ENCODE measurements around the gene KDELR1. TPM values are rescaled to one million over a fixed set of nuclear protein-coding genes. Genes with fewer than 3 reads are reported as not detected.

Gene KDELR1
- total and polyA plus RNA-seq, 4 donors, result 101 to 156 (median 125) TPM

DNA sequence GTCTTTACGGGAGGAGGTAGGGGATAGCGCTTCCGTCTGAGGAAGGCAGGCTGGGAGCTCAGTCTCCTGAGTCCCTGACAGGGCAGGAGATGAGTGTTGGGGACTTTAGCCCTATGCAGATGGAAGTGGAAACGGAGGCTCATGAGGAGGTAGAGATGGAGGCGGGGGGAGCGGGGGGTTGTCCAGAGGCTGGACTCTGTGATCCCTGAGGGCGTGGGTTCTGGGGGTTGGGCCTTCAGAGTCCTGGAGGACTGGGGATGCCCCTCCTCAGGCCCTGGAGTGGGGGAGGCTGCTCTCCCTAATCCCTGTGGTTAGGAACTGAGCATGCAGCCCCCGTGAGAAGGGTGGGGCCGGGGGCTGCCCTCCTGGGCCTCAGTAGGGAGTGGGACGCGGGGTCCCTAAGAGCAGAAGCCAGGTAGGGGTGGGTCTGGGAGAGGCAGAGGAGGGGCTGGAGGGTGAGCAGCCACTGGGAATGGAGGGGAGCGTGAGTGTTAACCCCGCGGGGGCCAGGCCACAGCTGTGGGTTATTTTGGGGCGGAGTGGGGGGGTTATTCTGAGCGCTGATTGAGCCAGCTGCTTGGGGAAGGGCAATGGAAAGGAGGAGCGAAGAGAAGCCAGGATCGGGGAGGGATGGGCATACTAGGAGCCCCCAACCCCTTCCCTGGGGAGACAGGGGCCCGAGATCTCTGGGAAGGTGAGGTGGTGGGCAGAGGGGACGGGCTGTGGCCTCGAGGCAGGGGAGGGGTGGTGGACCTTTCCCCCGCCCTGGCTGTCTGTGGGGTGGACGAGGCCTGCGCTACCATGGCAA lies 4.9 kb upstream of the KDELR1 start:
- Histone ChIP-seq H3K4me1 (ENCODE audit: control insufficient read depth in 5 of 5, insufficient read depth in 5 of 5, low read length in 5 of 5) (peaks cover 0 to 18% (median 9%) of the 10 kb centered on the region in 5 donors), H3K27ac (ENCODE audit: low read depth in 1 of 2, low read length in 1 of 2) (no peak overlapping the region), H3K9me3 (ENCODE audit: control insufficient read depth in 4 of 4, insufficient read depth in 3 of 4, low read length in 3 of 4) (peaks cover 0 to 2% (median 0%) of the 10 kb centered on the region in 4 donors), H3K4me3 (no peak overlapping the region), H3K36me3 (ENCODE audit: control insufficient read depth in 4 of 4, insufficient read depth in 4 of 4, low read length in 4 of 4) (no peaks in the 10 kb centered on the region), H3K27me3 (ENCODE audit: control insufficient read depth in 3 of 3, insufficient read depth in 3 of 3, low read length in 2 of 3) (peaks cover 0 to 49% (median 36%) of the 10 kb centered on the region in 3 donors), H3K9ac (ENCODE audit: insufficient read depth in 1 of 2, low read length in 2 of 2) (no peak overlapping the region)
- DNase-seq (no peak), ATAC-seq (ENCODE audit: insufficient read depth, low FRiP score) (no peak)
- TF ChIP-seq CTCF (IDR thresholded peaks at IDR 0.05; ENCODE audit: control extremely low read depth, extremely low read depth), result no peak
- 56 to 58% methylated on average over 22 to 24 of the region's 24 CpGs for WGBS, 2 donors

DNA sequence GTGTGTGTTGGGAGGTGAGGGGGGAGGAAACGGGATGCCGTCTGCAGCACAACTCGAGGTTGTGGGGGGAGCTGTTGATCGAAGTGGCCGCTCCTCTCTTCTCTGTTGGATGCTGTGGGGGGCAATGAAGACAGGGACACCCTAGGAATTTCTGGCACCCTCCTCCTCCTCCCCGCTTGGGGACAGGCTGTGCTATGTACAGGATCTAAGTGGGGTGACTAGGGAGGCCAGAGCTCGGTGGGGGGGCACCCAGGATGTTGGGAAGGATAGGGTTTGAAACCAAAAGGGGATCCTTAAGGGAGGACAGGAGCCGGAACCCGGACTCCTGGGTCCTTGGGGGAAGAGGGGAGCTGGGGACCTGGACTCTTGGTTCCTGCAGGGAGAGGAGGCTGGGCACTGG lies 4.1 kb upstream of the KDELR1 start:
- 27 to 32% methylated on average over 8 to 9 of the region's 9 CpGs for WGBS, 2 donors
- H3K36me3 ChIP-seq (ENCODE audit: control insufficient read depth in 4 of 4, insufficient read depth in 4 of 4, low read length in 4 of 4), result peaks cover 0 to 4% (median 0%) of the 10 kb centered on the region in 4 donors
- no peak overlapping the region for H3K27ac ChIP-seq (ENCODE audit: low read depth in 1 of 2, low read length in 1 of 2)
- peaks cover 0 to 18% (median 9%) of the 10 kb centered on the region in 5 donors for H3K4me1 ChIP-seq (ENCODE audit: control insufficient read depth in 5 of 5, insufficient read depth in 5 of 5, low read length in 5 of 5)
- no peak for ATAC-seq (ENCODE audit: insufficient read depth, low FRiP score)
- no peak overlapping the region for H3K4me3 ChIP-seq
- no peak for TF ChIP-seq CTCF (IDR thresholded peaks at IDR 0.05; ENCODE audit: control extremely low read depth, extremely low read depth)
- H3K27me3 ChIP-seq (ENCODE audit: control insufficient read depth in 3 of 3, insufficient read depth in 3 of 3, low read length in 2 of 3), result peaks cover 0 to 49% (median 36%) of the 10 kb centered on the region in 3 donors
- no peak overlapping the region for H3K9ac ChIP-seq (ENCODE audit: insufficient read depth in 1 of 2, low read length in 2 of 2)
- peaks cover 0 to 2% (median 0%) of the 10 kb centered on the region in 4 donors for H3K9me3 ChIP-seq (ENCODE audit: control insufficient read depth in 4 of 4, insufficient read depth in 3 of 4, low read length in 3 of 4)
- no peak for DNase-seq

GRCh38 chr19:48395170-48395455 lies 3.8 kb upstream of the KDELR1 start:
- peaks cover 0 to 18% (median 9%) of the 10 kb centered on the region in 5 donors for H3K4me1 ChIP-seq (ENCODE audit: control insufficient read depth in 5 of 5, insufficient read depth in 5 of 5, low read length in 5 of 5)
- H3K4me3 ChIP-seq, result no peak overlapping the region
- no peak overlapping the region for H3K9ac ChIP-seq (ENCODE audit: insufficient read depth in 1 of 2, low read length in 2 of 2)
- peaks cover 0 to 4% (median 0%) of the 10 kb centered on the region in 4 donors for H3K36me3 ChIP-seq (ENCODE audit: control insufficient read depth in 4 of 4, insufficient read depth in 4 of 4, low read length in 4 of 4)
- no peak overlapping the region for H3K27ac ChIP-seq (ENCODE audit: low read depth in 1 of 2, low read length in 1 of 2)
- peaks cover 0 to 49% (median 36%) of the 10 kb centered on the region in 3 donors for H3K27me3 ChIP-seq (ENCODE audit: control insufficient read depth in 3 of 3, insufficient read depth in 3 of 3, low read length in 2 of 3)
- no peak for DNase-seq
- no peak for TF ChIP-seq CTCF (IDR thresholded peaks at IDR 0.05; ENCODE audit: control extremely low read depth, extremely low read depth)
- H3K9me3 ChIP-seq (ENCODE audit: control insufficient read depth in 4 of 4, insufficient read depth in 3 of 4, low read length in 3 of 4), result peaks cover 0 to 2% (median 0%) of the 10 kb centered on the region in 4 donors
- 14 to 15% methylated on average over 6 of the region's 6 CpGs for WGBS, 2 donors
- ATAC-seq (ENCODE audit: insufficient read depth, low FRiP score), result no peak
